ENCODE measurements around the gene NEK7. TPM values are rescaled to one million over a fixed set of nuclear protein-coding genes. Genes with fewer than 3 reads are reported as not detected.
A peak's percentile ranks its signal among the peaks of the same experiment; 100 is the strongest.

NEK7 gene
- total and polyA plus RNA-seq, 10 donors, result 16.9 to 120 (median 73.2) TPM

DNA sequence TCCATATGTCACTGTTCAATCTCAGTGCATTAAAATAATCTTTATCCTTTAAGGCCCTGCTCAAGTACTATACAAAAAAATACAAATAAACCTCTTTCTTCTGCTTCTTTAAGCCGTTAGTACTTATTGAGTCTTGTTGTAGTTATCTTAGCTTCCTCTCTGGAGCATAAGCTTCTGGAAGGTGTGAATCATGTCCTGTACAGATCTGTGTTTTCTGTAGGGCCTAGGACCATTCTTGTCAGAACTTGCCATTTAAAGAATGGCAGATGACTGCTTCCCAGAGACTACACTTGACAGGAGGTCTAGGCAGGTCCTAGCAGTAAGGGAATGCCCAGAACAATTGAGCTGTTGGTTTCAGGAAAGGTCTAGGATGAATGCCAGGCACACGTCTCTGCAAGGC lies 12.9 kb downstream of the NEK7 start:
- TF ChIP-seq, protein P1, sequence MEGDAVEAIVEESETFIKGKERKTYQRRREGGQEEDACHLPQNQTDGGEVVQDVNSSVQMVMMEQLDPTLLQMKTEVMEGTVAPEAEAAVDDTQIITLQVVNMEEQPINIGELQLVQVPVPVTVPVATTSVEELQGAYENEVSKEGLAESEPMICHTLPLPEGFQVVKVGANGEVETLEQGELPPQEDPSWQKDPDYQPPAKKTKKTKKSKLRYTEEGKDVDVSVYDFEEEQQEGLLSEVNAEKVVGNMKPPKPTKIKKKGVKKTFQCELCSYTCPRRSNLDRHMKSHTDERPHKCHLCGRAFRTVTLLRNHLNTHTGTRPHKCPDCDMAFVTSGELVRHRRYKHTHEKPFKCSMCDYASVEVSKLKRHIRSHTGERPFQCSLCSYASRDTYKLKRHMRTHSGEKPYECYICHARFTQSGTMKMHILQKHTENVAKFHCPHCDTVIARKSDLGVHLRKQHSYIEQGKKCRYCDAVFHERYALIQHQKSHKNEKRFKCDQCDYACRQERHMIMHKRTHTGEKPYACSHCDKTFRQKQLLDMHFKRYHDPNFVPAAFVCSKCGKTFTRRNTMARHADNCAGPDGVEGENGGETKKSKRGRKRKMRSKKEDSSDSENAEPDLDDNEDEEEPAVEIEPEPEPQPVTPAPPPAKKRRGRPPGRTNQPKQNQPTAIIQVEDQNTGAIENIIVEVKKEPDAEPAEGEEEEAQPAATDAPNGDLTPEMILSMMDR (IDR thresholded peaks at IDR 0.05 in 8 of 11, conservative IDR thresholded peaks at IDR 0.05 in 3 of 11), result no peak
- TF ChIP-seq POLR2AphosphoS5 (IDR thresholded peaks at IDR 0.05), result no peak
- TF ChIP-seq POLR2A (IDR thresholded peaks at IDR 0.05), result no peak
- Histone ChIP-seq H3K36me3 (no peaks in the 10 kb centered on the region), H3K27ac (peak overlapping the region in 4 of 8 donors; percentile 2 to 82 (median 72)), H3K4me1 (peaks cover 28 to 100% (median 90%) of the 10 kb centered on the region in 6 donors), H3K4me3 (no peak overlapping the region), H3K27me3 (replicated peaks in 1 of 7) (no peaks in the 10 kb centered on the region), H3K9me3 (no peaks in the 10 kb centered on the region)
- no peak for DNase-seq
- 54 to 67% (median 59%) methylated on average over 2 of the region's 2 CpGs for WGBS, 5 donors
- intact Hi-C loops (cut with DNase I; ENCODE audit: low total_unique reads), result no loop called here

DNA sequence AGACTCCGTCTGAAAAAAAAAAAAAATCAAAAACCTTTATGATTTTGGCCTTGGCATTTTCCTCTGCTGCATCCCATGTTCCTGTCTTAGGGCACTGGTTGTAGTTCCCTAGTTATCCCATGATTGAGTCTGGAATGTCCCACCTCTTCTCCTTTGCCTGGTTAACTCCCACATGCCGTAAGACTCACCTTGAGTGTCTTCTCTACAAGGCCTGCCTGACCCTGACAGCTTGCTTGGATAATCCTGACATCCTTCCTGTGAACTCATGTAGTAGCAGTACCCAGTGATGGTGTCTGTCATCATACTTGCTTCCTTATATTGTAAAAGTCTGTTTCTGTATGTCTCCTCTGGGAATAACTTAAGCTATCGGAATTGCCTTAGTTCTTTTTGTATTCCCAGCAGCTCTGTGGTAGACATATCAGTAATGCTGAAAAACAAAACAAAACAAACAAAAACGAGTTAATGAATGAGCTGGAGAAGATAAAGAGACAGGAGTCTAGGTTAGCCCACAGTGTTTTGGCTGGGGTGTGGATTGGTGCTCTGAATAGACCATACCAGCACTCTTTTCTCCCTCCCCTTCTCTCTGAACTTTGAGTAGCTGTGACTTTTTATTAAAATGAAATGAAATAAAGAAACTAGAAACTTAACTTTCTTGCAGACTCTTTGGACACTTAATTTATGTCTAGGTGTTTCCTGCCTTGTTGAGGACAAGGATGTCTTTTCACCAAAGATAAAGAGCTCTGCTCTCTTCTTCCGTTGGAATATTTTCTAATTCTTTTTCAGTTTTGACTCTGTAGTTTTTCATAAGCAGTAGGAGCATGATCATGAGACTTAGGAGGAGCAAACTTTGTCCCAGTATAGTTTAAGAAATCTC lies 15.1 kb downstream of the NEK7 start:
- Histone ChIP-seq H3K9me3 (no peaks in the 10 kb centered on the region), H3K4me1 (peaks cover 22 to 100% (median 90%) of the 10 kb centered on the region in 6 donors), H3K36me3 (no peaks in the 10 kb centered on the region), H3K27ac (peak overlapping the region in 4 of 8 donors; percentile 7 to 61 (median 30)), H3K27me3 (replicated peaks in 1 of 7) (no peaks in the 10 kb centered on the region), H3K4me3 (no peak overlapping the region)
- TF ChIP-seq, protein P1 (IDR thresholded peaks at IDR 0.05 in 8 of 11, conservative IDR thresholded peaks at IDR 0.05 in 3 of 11), result no peak
- TF ChIP-seq POLR2AphosphoS5 (IDR thresholded peaks at IDR 0.05) (no peak), POLR2A (IDR thresholded peaks at IDR 0.05) (no peak)
- no peak for DNase-seq
- WGBS, 5 donors, result 34 to 52% (median 43%) methylated on average over 5 of the region's 5 CpGs
- intact Hi-C loops (cut with DNase I; ENCODE audit: low total_unique reads), result no loop called here

DNA sequence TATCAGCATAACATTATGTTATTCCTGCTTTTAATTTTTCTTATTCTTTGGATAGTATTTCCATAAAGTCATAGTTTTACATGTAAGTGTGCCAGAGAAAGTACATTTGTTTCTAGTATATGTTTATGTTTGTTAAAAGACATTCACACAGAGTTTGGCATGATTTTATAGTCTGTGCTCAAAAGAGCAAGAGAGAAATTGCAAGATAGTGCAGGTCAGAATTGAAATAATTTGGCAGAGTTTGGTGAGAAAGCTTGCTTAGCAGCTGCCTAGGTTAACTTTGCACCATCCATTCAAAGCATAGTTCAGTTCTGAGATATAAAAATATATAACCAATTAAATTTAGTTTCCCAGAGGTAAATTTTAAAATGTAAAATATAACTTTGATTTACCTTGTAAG lies 17.0 kb downstream of the NEK7 start:
- intact Hi-C loops (cut with DNase I; ENCODE audit: low total_unique reads), result no loop called here
- no peak for DNase-seq
- H3K4me3 ChIP-seq, result no peak overlapping the region
- H3K36me3 ChIP-seq, result no peaks in the 10 kb centered on the region
- H3K27me3 ChIP-seq (replicated peaks in 1 of 7), result no peaks in the 10 kb centered on the region
- TF ChIP-seq POLR2A (IDR thresholded peaks at IDR 0.05) (no peak), POLR2AphosphoS5 (IDR thresholded peaks at IDR 0.05) (no peak)
- TF ChIP-seq, protein P1 (IDR thresholded peaks at IDR 0.05 in 8 of 11, conservative IDR thresholded peaks at IDR 0.05 in 3 of 11), result no peak
- H3K4me1 ChIP-seq, result peaks cover 9 to 100% (median 80%) of the 10 kb centered on the region in 6 donors
- no peaks in the 10 kb centered on the region for H3K9me3 ChIP-seq
- H3K27ac ChIP-seq, result peak overlapping the region in 4 of 8 donors; percentile 22 to 62 (median 48)

DNA sequence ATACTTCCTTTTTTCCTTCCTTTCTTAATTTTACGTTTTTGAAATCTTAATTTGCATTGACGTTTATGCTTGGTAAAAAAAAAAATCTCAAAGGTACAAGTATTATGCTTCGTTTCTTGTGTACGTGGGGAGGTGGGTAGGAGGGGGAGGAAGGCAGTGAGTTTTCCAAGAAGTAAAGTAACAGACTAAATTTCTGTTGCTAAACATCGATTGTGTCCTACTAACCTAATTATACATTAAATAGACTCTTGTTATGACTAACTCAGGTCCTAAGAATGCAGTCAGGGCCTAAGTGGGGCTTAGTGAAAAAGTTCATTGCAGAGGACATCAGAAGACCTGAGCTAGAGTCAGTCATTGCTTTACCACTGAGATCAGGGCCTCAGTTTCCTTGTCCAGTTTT lies 17.5 kb downstream of the NEK7 start:
- no peak for DNase-seq
- H3K27ac ChIP-seq, result peak overlapping the region in 6 of 8 donors; percentile 6 to 62 (median 46)
- no peaks in the 10 kb centered on the region for H3K27me3 ChIP-seq (replicated peaks in 1 of 7)
- H3K36me3 ChIP-seq, result no peaks in the 10 kb centered on the region
- intact Hi-C loops (cut with DNase I; ENCODE audit: low total_unique reads), result no loop called here
- 16 to 34% (median 23%) methylated on average over 5 of the region's 5 CpGs for WGBS, 5 donors
- no peak overlapping the region for H3K4me3 ChIP-seq
- H3K4me1 ChIP-seq, result peaks cover 9 to 100% (median 80%) of the 10 kb centered on the region in 6 donors
- H3K9me3 ChIP-seq, result no peaks in the 10 kb centered on the region
- TF ChIP-seq POLR2A (IDR thresholded peaks at IDR 0.05) (no peak), POLR2AphosphoS5 (IDR thresholded peaks at IDR 0.05) (no peak)
- TF ChIP-seq, protein P1 (IDR thresholded peaks at IDR 0.05 in 8 of 11, conservative IDR thresholded peaks at IDR 0.05 in 3 of 11), result no peak

Data from spleen (tissue), 11 donors.